ENCODE measurements around the gene MXRA8.
A peak's percentile ranks its signal among the peaks of the same experiment; 100 is the strongest.
"Not testable (repeated sequence)": the region's sequence is repeated elsewhere in the genome, so short reads cannot be mapped to it uniquely, and the experiment has no call there.

MXRA8 gene

GRCh38 chr1:1371746-1372711, 13.7 kb upstream of the MXRA8 start:
- Histone ChIP-seq H3K27ac (ENCODE audit: low read length) (no peak overlapping the region), H3F3A (ENCODE audit: insufficient read depth, low read length) (peaks cover 13% of the 10 kb centered on the region), H4K20me1 (ENCODE audit: insufficient read depth, low read length) (no peaks in the 10 kb centered on the region), H3K79me2 (ENCODE audit: low read length) (peaks cover 26% of the 10 kb centered on the region), H3K4me3 (ENCODE audit: low read length) (no peak overlapping the region), H3K4me2 (ENCODE audit: low read depth, low read length) (peak overlapping the region; percentile 18; the same call in 1 of the 2 replicates), H3K9me2 (replicated peaks; ENCODE audit: insufficient read depth, low read length) (no peaks in the 10 kb centered on the region), H3K27me3 (replicated peaks; ENCODE audit: insufficient read depth, low read length) (no peaks in the 10 kb centered on the region), H3K4me1 (ENCODE audit: low read length) (peaks cover 16% of the 10 kb centered on the region), H3K9me3 (replicated peaks; ENCODE audit: insufficient read depth, low read length) (no peaks in the 10 kb centered on the region), H3K36me3 (replicated peaks; ENCODE audit: insufficient read depth, low read length) (no peaks in the 10 kb centered on the region), H2AFZ (ENCODE audit: low read length) (no peak overlapping the region), H3K9ac (ENCODE audit: low read length) (no peak overlapping the region)
- DNase-seq: peak; percentile 47
- TF ChIP-seq CTCF (IDR thresholded peaks at IDR 0.05; ENCODE audit: low read length) (peak; percentile 88), EZH2phosphoT487 (IDR thresholded peaks at IDR 0.05; ENCODE audit: low read length) (no peak)

GRCh38 chr1:1371364-1371745, 13.0 kb upstream of the MXRA8 start:
- no peak for DNase-seq

GRCh38 chr1:1370771-1371300, 12.5 kb upstream of the MXRA8 start:
- H3K4me1 ChIP-seq (ENCODE audit: low read length): peaks cover 12% of the 10 kb centered on the region
- H3K4me2 ChIP-seq (ENCODE audit: low read depth, low read length): no peak overlapping the region
- TF ChIP-seq EZH2phosphoT487 (IDR thresholded peaks at IDR 0.05; ENCODE audit: low read length) (no peak), CTCF (IDR thresholded peaks at IDR 0.05; ENCODE audit: low read length) (no peak), EZH2 (optimal IDR thresholded peaks at IDR 0.05; ENCODE audit: low read depth, low read length) (no peak)
- H3F3A ChIP-seq (ENCODE audit: insufficient read depth, low read length): peaks cover 3% of the 10 kb centered on the region; the same call in 1 of the 2 replicates
- H3K4me3 ChIP-seq (ENCODE audit: low read length): no peak overlapping the region
- H3K9me3 ChIP-seq (replicated peaks; ENCODE audit: insufficient read depth, low read length): no peaks in the 10 kb centered on the region
- no peaks in the 10 kb centered on the region for H3K36me3 ChIP-seq (replicated peaks; ENCODE audit: insufficient read depth, low read length)
- peaks cover 26% of the 10 kb centered on the region for H3K79me2 ChIP-seq (ENCODE audit: low read length)
- H3K9me2 ChIP-seq (replicated peaks; ENCODE audit: insufficient read depth, low read length): no peaks in the 10 kb centered on the region
- H3K27me3 ChIP-seq (replicated peaks; ENCODE audit: insufficient read depth, low read length): no peaks in the 10 kb centered on the region
- H2AFZ ChIP-seq (ENCODE audit: low read length): no peak overlapping the region
- no peaks in the 10 kb centered on the region for H4K20me1 ChIP-seq (ENCODE audit: insufficient read depth, low read length)
- no peak overlapping the region for H3K9ac ChIP-seq (ENCODE audit: low read length)
- H3K27ac ChIP-seq (ENCODE audit: low read length): no peak overlapping the region
- no peak for DNase-seq

More at GRCh38 chr1:1371364-1371745, 13.0 kb upstream of the MXRA8 start:
- H4K20me1 ChIP-seq (ENCODE audit: insufficient read depth, low read length): no peaks in the 10 kb centered on the region
- TF ChIP-seq CTCF (IDR thresholded peaks at IDR 0.05; ENCODE audit: low read length): no peak
- TF ChIP-seq EZH2 (optimal IDR thresholded peaks at IDR 0.05; ENCODE audit: low read depth, low read length): no peak
- TF ChIP-seq EZH2phosphoT487 (IDR thresholded peaks at IDR 0.05; ENCODE audit: low read length): no peak
- H3K9me2 ChIP-seq (replicated peaks; ENCODE audit: insufficient read depth, low read length): no peaks in the 10 kb centered on the region
- H3K4me1 ChIP-seq (ENCODE audit: low read length): peaks cover 16% of the 10 kb centered on the region
- no peaks in the 10 kb centered on the region for H3K27me3 ChIP-seq (replicated peaks; ENCODE audit: insufficient read depth, low read length)
- H3K4me3 ChIP-seq (ENCODE audit: low read length): no peak overlapping the region
- no peaks in the 10 kb centered on the region for H3K36me3 ChIP-seq (replicated peaks; ENCODE audit: insufficient read depth, low read length)
- H2AFZ ChIP-seq (ENCODE audit: low read length): no peak overlapping the region
- H3K27ac ChIP-seq (ENCODE audit: low read length): no peak overlapping the region
- H3F3A ChIP-seq (ENCODE audit: insufficient read depth, low read length): peaks cover 6% of the 10 kb centered on the region
- no peak overlapping the region for H3K4me2 ChIP-seq (ENCODE audit: low read depth, low read length)
- peaks cover 26% of the 10 kb centered on the region for H3K79me2 ChIP-seq (ENCODE audit: low read length)
- H3K9ac ChIP-seq (ENCODE audit: low read length): no peak overlapping the region
- H3K9me3 ChIP-seq (replicated peaks; ENCODE audit: insufficient read depth, low read length): no peaks in the 10 kb centered on the region

- not testable (repeated sequence) for H3F3A ChIP-seq (ENCODE audit: insufficient read depth, low read length); DNase-seq; H3K36me3 ChIP-seq (replicated peaks; ENCODE audit: insufficient read depth, low read length); H3K27ac ChIP-seq (ENCODE audit: low read length); H3K27me3 ChIP-seq (replicated peaks; ENCODE audit: insufficient read depth, low read length); H3K9ac ChIP-seq (ENCODE audit: low read length); H3K4me3 ChIP-seq (ENCODE audit: low read length); H3K9me3 ChIP-seq (replicated peaks; ENCODE audit: insufficient read depth, low read length); H3K4me2 ChIP-seq (ENCODE audit: low read depth, low read length); H4K20me1 ChIP-seq (ENCODE audit: insufficient read depth, low read length); H2AFZ ChIP-seq (ENCODE audit: low read length); H3K9me2 ChIP-seq (replicated peaks; ENCODE audit: insufficient read depth, low read length)
- Histone ChIP-seq H3K4me1 (ENCODE audit: low read length) (peaks cover 12% of the 10 kb centered on the region), H3K79me2 (ENCODE audit: low read length) (peaks cover 26% of the 10 kb centered on the region)
These were observed 11.7 kb upstream of the MXRA8 start for GRCh38 chr1:1370094-1370493.
